H9 (cell line): ENCODE measurements around the gene MS4A15. TPM values are rescaled to one million over a fixed set of nuclear protein-coding genes. Genes with fewer than 3 reads are reported as not detected.

Experiments
- DNase-seq: peaks from one replicate; pipeline ENCODE4 v3.0.0-alpha.2; 2017
- H2AFZ ChIP-seq: one replicate; pipeline ENCODE4 v1.6.1; 2013; ENCODE audit warnings: mild to moderate bottlenecking, low read length, control low read depth, moderate library complexity
- H2AK5ac ChIP-seq: 2 replicates; pipeline ENCODE4 v1.6.1; 2013; ENCODE audit warnings: low read length, control low read depth, mixed read lengths; ENCODE audit not compliant: insufficient read length
- H2BK120ac ChIP-seq: one replicate; pipeline ENCODE4 v1.6.1; 2013; ENCODE audit warnings: low read depth, mild to moderate bottlenecking, low read length, control low read depth, inconsistent platforms; ENCODE audit not compliant: poor library complexity, severe bottlenecking
- H2BK12ac ChIP-seq: 2 replicates; pipeline ENCODE4 v1.6.1; 2013; ENCODE audit warnings: low read length, control low read depth, mixed read lengths, low read depth; ENCODE audit not compliant: insufficient read length
- H2BK15ac ChIP-seq: 2 replicates; pipeline ENCODE4 v1.6.1; 2013; ENCODE audit warnings: low read depth, low read length, control low read depth
- H2BK20ac ChIP-seq: one replicate; pipeline ENCODE4 v1.6.1; 2013; ENCODE audit warnings: low read depth, mild to moderate bottlenecking, low read length, control low read depth, inconsistent platforms; ENCODE audit not compliant: poor library complexity, severe bottlenecking
- H2BK5ac ChIP-seq: 2 replicates; pipeline ENCODE4 v1.6.1; 2013; ENCODE audit warnings: low read length, control low read depth, mixed read lengths; ENCODE audit not compliant: insufficient read length
- H3K14ac ChIP-seq: 2 replicates; pipeline ENCODE4 v1.6.1; 2013; ENCODE audit warnings: low read length, control low read depth; ENCODE audit not compliant: insufficient read depth
- H3K18ac ChIP-seq: 2 replicates; pipeline ENCODE4 v1.6.1; 2013; ENCODE audit warnings: low read depth, mild to moderate bottlenecking, mixed read lengths, low read length, control low read depth; ENCODE audit not compliant: insufficient read length
- H3K23ac ChIP-seq: 2 replicates; pipeline ENCODE4 v1.6.1; 2013; ENCODE audit warnings: low read length, control low read depth, mixed read lengths, low read depth; ENCODE audit not compliant: insufficient read length
- H3K23me2 ChIP-seq: 2 replicates; pipeline ENCODE4 v1.6.1; 2013; ENCODE audit warnings: low read depth, mild to moderate bottlenecking, mixed read lengths, low read length, control low read depth; ENCODE audit not compliant: insufficient read length, poor library complexity, severe bottlenecking
- H3K27ac ChIP-seq: 2 replicates; pipeline ENCODE4 v1.5.1; 2013; ENCODE audit warnings: low read length, control low read depth, mixed read lengths, low read depth; ENCODE audit not compliant: insufficient read length
- H3K27me3 ChIP-seq: 2 replicates; pipeline ENCODE4 v1.6.1; 2013; ENCODE audit warnings: low read length, control low read depth, inconsistent platforms; ENCODE audit not compliant: insufficient read depth
- H3K4ac ChIP-seq: 2 replicates; pipeline ENCODE4 v1.6.1; 2013; ENCODE audit warnings: low read depth, mild to moderate bottlenecking, control low read depth, inconsistent platforms, low read length, moderate library complexity
- H3K4me1 ChIP-seq: 2 replicates; pipeline ENCODE4 v1.6.1; 2013; ENCODE audit warnings: low read length, control low read depth, inconsistent platforms; ENCODE audit not compliant: insufficient read depth
- H3K4me2 ChIP-seq: 2 replicates; pipeline ENCODE4 v1.6.1; 2013; ENCODE audit warnings: low read length, control low read depth, mixed read lengths; ENCODE audit not compliant: insufficient read length, insufficient read depth
- H3K56ac ChIP-seq: 2 replicates; pipeline ENCODE4 v1.6.1; 2013; ENCODE audit warnings: low read depth, mild to moderate bottlenecking, mixed read lengths, low read length, control low read depth; ENCODE audit not compliant: insufficient read length
- H3K79me1 ChIP-seq: 2 replicates; pipeline ENCODE4 v1.6.1; 2013; ENCODE audit warnings: low read depth, mild to moderate bottlenecking, moderate library complexity, low read length, control low read depth, inconsistent platforms; ENCODE audit not compliant: insufficient read depth, poor library complexity, severe bottlenecking
- H3K79me2 ChIP-seq: 2 replicates; pipeline ENCODE4 v1.6.1; 2013; ENCODE audit warnings: low read length, control low read depth, inconsistent platforms; ENCODE audit not compliant: insufficient read depth
- H3K9ac ChIP-seq: 2 replicates; pipeline ENCODE4 v1.6.1; 2013; ENCODE audit warnings: low read length, control low read depth, mixed read lengths; ENCODE audit not compliant: insufficient read length; ENCODE audit errors: extremely low read depth
- H3K9me3 ChIP-seq: one replicate; pipeline ENCODE4 v1.6.1; 2013; ENCODE audit warnings: low read depth, low read length, inconsistent platforms; ENCODE audit not compliant: control insufficient read depth
- H3T11ph ChIP-seq: one replicate; pipeline ENCODE4 v1.6.1; 2013; ENCODE audit warnings: mild to moderate bottlenecking, low read length, control low read depth, inconsistent platforms
- H4K20me1 ChIP-seq: one replicate; pipeline ENCODE4 v1.6.1; 2013; ENCODE audit not compliant: control insufficient read depth, insufficient read length, insufficient read depth
- H4K5ac ChIP-seq: 2 replicates; pipeline ENCODE4 v1.6.1; 2013; ENCODE audit warnings: low read depth, mild to moderate bottlenecking, mixed read lengths, low read length, control low read depth; ENCODE audit not compliant: insufficient read length
- H4K8ac ChIP-seq: replicated peaks from 2 replicates; pipeline ENCODE4 v1.6.1; 2013; ENCODE audit warnings: low read length, control low read depth, mixed read lengths, low read depth; ENCODE audit not compliant: insufficient read length
- H4K91ac ChIP-seq: 2 replicates; pipeline ENCODE4 v1.6.1; 2013; ENCODE audit warnings: low read depth, mild to moderate bottlenecking, moderate library complexity, mixed read lengths, low read length, control low read depth; ENCODE audit not compliant: insufficient read length
- H3K27ac Mint-ChIP-seq, 3 experiments: 2 replicates in 2 of 3; 3 replicates in 1 of 3; pipeline ENCODE4 v1.8.0; 2020 to 2021; ENCODE audit warnings: mixed read lengths in 3 of 3, mild to moderate bottlenecking in 1 of 3, moderate library complexity in 1 of 3
- H3K27me3 Mint-ChIP-seq: 2 replicates; pipeline ENCODE4 v1.8.0; 2021; ENCODE audit warnings: low read depth, mild to moderate bottlenecking, moderate library complexity, mixed read lengths
- H3K36me3 Mint-ChIP-seq, 3 experiments: 2 replicates in 2 of 3; 3 replicates in 1 of 3; pipeline ENCODE4 v1.8.0; 2020 to 2021; ENCODE audit warnings: low read depth in 3 of 3, mixed read lengths in 3 of 3; ENCODE audit not compliant: insufficient read depth in 1 of 3
- H3K4me1 Mint-ChIP-seq, 2 experiments: 2 replicates each; pipeline ENCODE4 v1.8.0; 2020; ENCODE audit warnings: mixed read lengths in 2 of 2
- H3K4me3 Mint-ChIP-seq, 2 experiments: 2 replicates in 1 of 2; 3 replicates in 1 of 2; pipeline ENCODE4 v1.8.0; 2020 to 2021; ENCODE audit warnings: mild to moderate bottlenecking in 2 of 2, mixed read lengths in 2 of 2, moderate library complexity in 1 of 2
- H3K9me3 Mint-ChIP-seq, 2 experiments: 2 replicates in 1 of 2; 3 replicates in 1 of 2; pipeline ENCODE4 v1.8.0; 2020; ENCODE audit warnings: mild to moderate bottlenecking in 2 of 2, mixed read lengths in 2 of 2, moderate library complexity in 1 of 2
- CTCF ChIP-seq: fragments of 200-600 bp; sonication (generic); conservative IDR thresholded peaks from 3 replicates; pipeline ENCODE4 v1.8.0; 2021; ENCODE audit warnings: antibody characterized with exemption, mild to moderate bottlenecking
- WGBS: extraction: QIAGEN DNeasy Blood & Tissue Kit; methylation state at CpG from one replicate; pipeline ENCODE4 v1.1.7; 2013; ENCODE audit warnings: missing lambda C conversion rate, low lambda C conversion rate, mixed read lengths; ENCODE audit not compliant: insufficient read length; ENCODE audit errors: extremely low coverage; 5-methylcytosine and 5-hydroxymethylcytosine counted together
- total RNA-seq: library from RNA; stranded (reverse); gene quantifications from 2 replicates; pipeline ENCODE4 v1.2.1, GENCODE V29; 2021

Gene MS4A15
- total RNA-seq, 1 experiment from 2014 or later: 0.11 TPM

- Histone ChIP-seq H3K14ac (no peak overlapping the region), H3K4me2 (no peak overlapping the region), H2AFZ (no peak overlapping the region), H3K4ac (no peak overlapping the region), H3K27me3 (no peaks in the 10 kb centered on the region), H3K79me1 (no peaks in the 10 kb centered on the region), H4K20me1 (no peaks in the 10 kb centered on the region), H4K8ac (no peak overlapping the region), H2AK5ac (no peak overlapping the region), H4K91ac (no peak overlapping the region), H3T11ph (no peak overlapping the region), H3K23ac (no peak overlapping the region), H2BK12ac (no peak overlapping the region), H4K5ac (no peak overlapping the region), H3K4me1 (no peaks in the 10 kb centered on the region), H3K23me2 (no peaks in the 10 kb centered on the region), H3K56ac (no peak overlapping the region), H3K9me3 (no peaks in the 10 kb centered on the region), H3K27ac (no peak overlapping the region), H2BK120ac (no peak overlapping the region), H3K79me2 (no peaks in the 10 kb centered on the region), H3K9ac (no peak overlapping the region), H2BK15ac (no peak overlapping the region), H2BK5ac (no peak overlapping the region), H3K18ac (no peak overlapping the region), H2BK20ac (no peak overlapping the region)
- Mint-ChIP-seq H3K4me1 (peaks cover 9 to 11% of the 10 kb centered on the region in 2 experiments), H3K27ac (peak overlapping the region in 1 of 3 experiments; percentile 73; a peak in 2 of 7 replicates), H3K4me3 (no peak overlapping the region), H3K36me3 (peaks cover 0 to 5% (median 0%) of the 10 kb centered on the region in 3 experiments; a peak in 1 of 7 replicates), H3K27me3 (peaks cover 25% of the 10 kb centered on the region), H3K9me3 (no peaks in the 10 kb centered on the region; a peak in 1 of 5 replicates)
- no peak for TF ChIP-seq CTCF
- WGBS: no CpG with 5 or more reads among the region's 8 CpGs
- no peak for DNase-seq
These were observed 16.0 kb downstream of the MS4A15 start for GRCh38 chr11:60772666-60773065.
